CD14-positive monocyte (primary cell): ENCODE data around the gene UTP11. TPM values are rescaled to one million over a fixed set of nuclear protein-coding genes. Genes with fewer than 3 reads are reported as not detected.

Experiments
- DNase-seq, 3 donors: peaks; one replicate each; pipeline ENCODE4 v3.0.0-alpha.2; 2011 to 2022
- H2AFZ ChIP-seq: 2 replicates; pipeline ENCODE4 v1.6.0; 2012; ENCODE audit warnings: mild to moderate bottlenecking, low read depth, low read length, inconsistent platforms; ENCODE audit not compliant: insufficient read depth, poor library complexity, severe bottlenecking
- H3K27ac ChIP-seq, 2 donors: 1 replicate in 1 of 2; 2 replicates in 1 of 2; pipeline ENCODE4 v1.5.1; 2012 to 2013; ENCODE audit warnings: low read length in 2 of 2, control low read depth in 1 of 2, inconsistent platforms in 1 of 2, low read depth in 1 of 2, mild to moderate bottlenecking in 1 of 2
- H3K27me3 ChIP-seq, 2 donors: one replicate each; pipeline versions ENCODE4 v1.6.0 to v1.6.1; 2011 to 2013; ENCODE audit warnings: low read length in 2 of 2; ENCODE audit not compliant: control insufficient read depth in 2 of 2, insufficient read depth in 2 of 2
- H3K36me3 ChIP-seq, 2 donors: replicated peaks in 1 of 2; 1 replicate in 1 of 2; 2 replicates in 1 of 2; pipeline versions ENCODE4 v1.5.1 to v1.6.1; 2012 to 2013; ENCODE audit warnings: low read length in 2 of 2, control low read depth in 1 of 2, inconsistent platforms in 1 of 2, mild to moderate bottlenecking in 1 of 2; ENCODE audit not compliant: insufficient read depth in 2 of 2, control insufficient read depth in 1 of 2
- H3K4me1 ChIP-seq, 2 donors: 1 replicate in 1 of 2; 2 replicates in 1 of 2; pipeline versions ENCODE4 v1.5.1 to v1.6.1; 2012 to 2013; ENCODE audit warnings: low read length in 2 of 2, control low read depth in 1 of 2, inconsistent platforms in 1 of 2, mild to moderate bottlenecking in 1 of 2, moderate library complexity in 1 of 2; ENCODE audit not compliant: insufficient read depth in 2 of 2, control insufficient read depth in 1 of 2
- H3K4me2 ChIP-seq: replicated peaks from 2 replicates; pipeline ENCODE3; 2012; ENCODE audit warnings: low read length, moderate library complexity, mild to moderate bottlenecking; ENCODE audit not compliant: poor library complexity, severe bottlenecking; ENCODE audit errors: extremely low read depth
- H3K4me3 ChIP-seq, 3 experiments: fragments of 200-600 bp in 1 of 3; sonication (generic) in 1 of 3; replicated peaks in 1 of 3; 1 replicate in 2 of 3; 2 replicates in 1 of 3; pipeline ENCODE4 v1.5.1; 2011 to 2013; ENCODE audit warnings: low read length in 3 of 3, mild to moderate bottlenecking in 3 of 3, control low read depth in 2 of 3, low read depth in 2 of 3, inconsistent platforms in 1 of 3, moderate library complexity in 1 of 3
- H3K79me2 ChIP-seq: 2 replicates; pipeline ENCODE4 v1.6.0; 2012; ENCODE audit warnings: mild to moderate bottlenecking, control low read depth, inconsistent platforms, low read length, moderate library complexity; ENCODE audit not compliant: insufficient read depth
- H3K9ac ChIP-seq: 2 replicates; pipeline ENCODE4 v1.6.0; 2017; ENCODE audit warnings: low read length, mild to moderate bottlenecking; ENCODE audit not compliant: insufficient read depth, poor library complexity, severe bottlenecking
- H3K9me3 ChIP-seq, 2 donors: replicated peaks in 1 of 2; 1 replicate in 1 of 2; 2 replicates in 1 of 2; pipeline versions ENCODE4 v1.5.1 to v1.6.1; 2012 to 2013; ENCODE audit warnings: low read length in 2 of 2, control low read depth in 1 of 2; ENCODE audit not compliant: control insufficient read depth in 1 of 2, insufficient read depth in 1 of 2
- H4K20me1 ChIP-seq: 2 replicates; pipeline ENCODE4 v1.6.0; 2012; ENCODE audit warnings: mild to moderate bottlenecking, low read length, control low read depth, moderate library complexity; ENCODE audit not compliant: insufficient read depth
- H3K27ac Mint-ChIP-seq, 7 donors: one replicate each; pipeline ENCODE4 v1.8.0; 2020; ENCODE audit warnings: mild to moderate bottlenecking in 7 of 7, mixed read lengths in 7 of 7, moderate library complexity in 6 of 7, inconsistent platforms in 2 of 7
- H3K27me3 Mint-ChIP-seq, 3 donors: one replicate each; pipeline ENCODE4 v1.8.0; 2021 to 2022; ENCODE audit warnings: low read depth in 3 of 3, mild to moderate bottlenecking in 3 of 3, mixed read lengths in 3 of 3, moderate library complexity in 3 of 3, inconsistent platforms in 1 of 3
- H3K36me3 Mint-ChIP-seq, 2 donors: one replicate each; pipeline ENCODE4 v1.8.0; 2020; ENCODE audit warnings: mixed read lengths in 2 of 2, inconsistent platforms in 1 of 2, mild to moderate bottlenecking in 1 of 2
- H3K4me1 Mint-ChIP-seq: one replicate; pipeline ENCODE4 v1.8.0; 2020; ENCODE audit warnings: mild to moderate bottlenecking, mixed read lengths
- H3K4me3 Mint-ChIP-seq, 2 donors: one replicate each; pipeline ENCODE4 v1.8.0; 2020; ENCODE audit warnings: mild to moderate bottlenecking in 2 of 2, mixed read lengths in 2 of 2, moderate library complexity in 1 of 2
- H3K9me3 Mint-ChIP-seq, 7 donors: one replicate each; pipeline ENCODE4 v1.8.0; 2020 to 2022; ENCODE audit warnings: mixed read lengths in 7 of 7, mild to moderate bottlenecking in 6 of 7, moderate library complexity in 6 of 7, inconsistent platforms in 2 of 7
- CTCF ChIP-seq: fragments of 200-600 bp; IDR thresholded peaks from one replicate; pipeline ENCODE4 v1.8.0; 2022; ENCODE audit warnings: antibody characterized with exemption, mild to moderate bottlenecking
- WGBS: methylation state at CpG from one replicate; pipeline ENCODE4 v1.1.5; 2013; ENCODE audit warnings: missing lambda C conversion rate; ENCODE audit not compliant: insufficient coverage; 5-methylcytosine and 5-hydroxymethylcytosine counted together
- intact Hi-C, 2 donors: fragments of 100-400 bp; cut with micrococcal nuclease; formaldehyde crosslinking; loops; one replicate each; pipeline versions ENCODE4 v1.15.0 to v1.15.1; 2023
- polyA plus RNA-seq, 3 donors: library from polyadenylated mRNA; depleted of rRNA in 1 of 3; unstranded in 2 of 3; stranded (reverse) in 1 of 3; fragments of 300-500 nt in 2 of 3; fragments of >200 nt in 1 of 3; fragmentation: Illumina TruSeq in 2 of 3; gene quantifications; 1 replicate in 2 of 3; 2 replicates in 1 of 3; pipeline ENCODE4 v1.2.3, GENCODE V29; 2012 to 2021

UTP11 gene
- polyA plus RNA-seq, 3 donors, result 10.9 to 26.0 (median 20.5) TPM

- no peak for DNase-seq
- peaks cover 29 to 34% of the 10 kb centered on the region in 2 donors for H3K4me1 ChIP-seq
- peaks cover 0 to 8% (median 3%) of the 10 kb centered on the region in 7 donors for H3K9me3 Mint-ChIP-seq
- H3K9me3 ChIP-seq, result peaks cover 0 to 4% of the 10 kb centered on the region in 2 donors
- no peak overlapping the region for H3K4me2 ChIP-seq
- H3K9ac ChIP-seq, result no peak overlapping the region
- peaks cover 0 to 2% (median 0%) of the 10 kb centered on the region in 3 donors for H3K27me3 Mint-ChIP-seq
- peaks cover 53% of the 10 kb centered on the region for H3K79me2 ChIP-seq
- no peak overlapping the region for H3K4me3 ChIP-seq
- H4K20me1 ChIP-seq, result peaks cover 14% of the 10 kb centered on the region
- no peaks in the 10 kb centered on the region for H3K27me3 ChIP-seq
- intact Hi-C loops, result loop anchor here (5.0 to 10.0 kb wide), 4 partner anchors 319 to 459 kb away; partner anchors contain the start of genes CDCA8 (in 2 of the 2), DNALI1 (in 1 of the 2), GNL2 (in 1 of the 2) and SNIP1 (in 1 of the 2)
- H2AFZ ChIP-seq, result no peak overlapping the region
- peak overlapping the region in 3 of 7 donors; percentile 55 to 81 (median 55) for H3K27ac Mint-ChIP-seq
- peaks cover 32 to 53% of the 10 kb centered on the region in 2 donors for H3K36me3 ChIP-seq
- peaks cover 28% of the 10 kb centered on the region for H3K4me1 Mint-ChIP-seq
- peak overlapping the region in 1 of 2 donors; percentile 59 for H3K27ac ChIP-seq
- TF ChIP-seq CTCF, result no peak
- no peak overlapping the region for H3K4me3 Mint-ChIP-seq
- peaks cover 30 to 40% of the 10 kb centered on the region in 2 donors for H3K36me3 Mint-ChIP-seq
- WGBS, result 56% methylated on average over 2 of the region's 4 CpGs
These were observed 1.6 kb downstream of the UTP11 start for GRCh38 chr1:38014171-38014570.

GRCh38 chr1:38014724-38015424 lies 2.3 kb downstream of the UTP11 start:
- intact Hi-C loops, result loop anchor here (5.0 to 10.0 kb wide), 5 partner anchors 83 to 460 kb away; partner anchors contain the start of genes CDCA8 (in 2 of the 2), DNALI1 (in 1 of the 2), GNL2 (in 1 of the 2) and SNIP1 (in 1 of the 2)
- Mint-ChIP-seq H3K9me3 (peaks cover 0 to 8% (median 3%) of the 10 kb centered on the region in 7 donors), H3K4me3 (no peak overlapping the region), H3K27me3 (peaks cover 0 to 2% (median 0%) of the 10 kb centered on the region in 3 donors), H3K4me1 (peaks cover 21% of the 10 kb centered on the region), H3K27ac (peak overlapping the region in 3 of 7 donors; percentile 10 to 66 (median 58)), H3K36me3 (peaks cover 36 to 47% of the 10 kb centered on the region in 2 donors)
- Histone ChIP-seq H3K9ac (no peak overlapping the region), H3K27ac (no peak overlapping the region), H3K9me3 (peaks cover 0 to 4% of the 10 kb centered on the region in 2 donors), H3K4me2 (no peak overlapping the region), H3K4me1 (peaks cover 22 to 27% of the 10 kb centered on the region in 2 donors), H3K4me3 (no peak overlapping the region), H3K27me3 (no peaks in the 10 kb centered on the region), H3K36me3 (peaks cover 39 to 59% of the 10 kb centered on the region in 2 donors), H3K79me2 (peaks cover 53% of the 10 kb centered on the region), H2AFZ (no peak overlapping the region), H4K20me1 (peaks cover 14% of the 10 kb centered on the region)
- WGBS, result 90% methylated on average over 3 of the region's 11 CpGs
- DNase-seq, result no peak
- TF ChIP-seq CTCF, result no peak
